ENCODE measurements around the gene ASGR1.

DNA sequence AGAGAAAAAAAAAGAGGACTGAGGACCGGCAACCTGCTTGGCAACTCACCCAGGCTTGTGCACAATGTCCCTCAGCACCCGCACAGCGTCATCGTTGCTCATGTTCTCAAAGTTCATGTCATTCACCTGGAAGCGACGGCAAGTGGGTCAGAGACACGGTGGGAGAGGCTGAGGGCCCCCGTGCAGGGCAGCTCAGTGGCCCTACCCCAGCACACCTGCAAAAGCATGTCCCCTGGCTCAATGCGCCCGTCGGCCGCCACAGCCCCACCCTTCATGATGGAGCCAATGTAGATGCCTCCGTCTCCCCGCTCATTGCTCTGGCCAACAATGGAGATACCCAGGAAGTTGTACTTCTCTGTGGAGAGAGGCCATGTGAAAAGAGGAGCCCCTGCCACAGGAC lies 49.8 kb upstream of the ASGR1 start:
- TF ChIP-seq POLR2AphosphoS5 (IDR thresholded peaks at IDR 0.05) (no peak), POLR2A (IDR thresholded peaks at IDR 0.05) (no peak)
- TF ChIP-seq, protein P1, sequence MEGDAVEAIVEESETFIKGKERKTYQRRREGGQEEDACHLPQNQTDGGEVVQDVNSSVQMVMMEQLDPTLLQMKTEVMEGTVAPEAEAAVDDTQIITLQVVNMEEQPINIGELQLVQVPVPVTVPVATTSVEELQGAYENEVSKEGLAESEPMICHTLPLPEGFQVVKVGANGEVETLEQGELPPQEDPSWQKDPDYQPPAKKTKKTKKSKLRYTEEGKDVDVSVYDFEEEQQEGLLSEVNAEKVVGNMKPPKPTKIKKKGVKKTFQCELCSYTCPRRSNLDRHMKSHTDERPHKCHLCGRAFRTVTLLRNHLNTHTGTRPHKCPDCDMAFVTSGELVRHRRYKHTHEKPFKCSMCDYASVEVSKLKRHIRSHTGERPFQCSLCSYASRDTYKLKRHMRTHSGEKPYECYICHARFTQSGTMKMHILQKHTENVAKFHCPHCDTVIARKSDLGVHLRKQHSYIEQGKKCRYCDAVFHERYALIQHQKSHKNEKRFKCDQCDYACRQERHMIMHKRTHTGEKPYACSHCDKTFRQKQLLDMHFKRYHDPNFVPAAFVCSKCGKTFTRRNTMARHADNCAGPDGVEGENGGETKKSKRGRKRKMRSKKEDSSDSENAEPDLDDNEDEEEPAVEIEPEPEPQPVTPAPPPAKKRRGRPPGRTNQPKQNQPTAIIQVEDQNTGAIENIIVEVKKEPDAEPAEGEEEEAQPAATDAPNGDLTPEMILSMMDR (IDR thresholded peaks at IDR 0.05) = no peak

Data from breast epithelium (tissue), 3 donors.